Femur (tissue), 1 donor: ENCODE measurements around the gene BCR.
A peak's percentile ranks its signal among the peaks of the same experiment; 100 is the strongest.

Source experiments
- DNase-seq: peaks from one replicate; pipeline ENCODE4 v3.0.0-alpha.2; 2017

The BCR gene

DNA sequence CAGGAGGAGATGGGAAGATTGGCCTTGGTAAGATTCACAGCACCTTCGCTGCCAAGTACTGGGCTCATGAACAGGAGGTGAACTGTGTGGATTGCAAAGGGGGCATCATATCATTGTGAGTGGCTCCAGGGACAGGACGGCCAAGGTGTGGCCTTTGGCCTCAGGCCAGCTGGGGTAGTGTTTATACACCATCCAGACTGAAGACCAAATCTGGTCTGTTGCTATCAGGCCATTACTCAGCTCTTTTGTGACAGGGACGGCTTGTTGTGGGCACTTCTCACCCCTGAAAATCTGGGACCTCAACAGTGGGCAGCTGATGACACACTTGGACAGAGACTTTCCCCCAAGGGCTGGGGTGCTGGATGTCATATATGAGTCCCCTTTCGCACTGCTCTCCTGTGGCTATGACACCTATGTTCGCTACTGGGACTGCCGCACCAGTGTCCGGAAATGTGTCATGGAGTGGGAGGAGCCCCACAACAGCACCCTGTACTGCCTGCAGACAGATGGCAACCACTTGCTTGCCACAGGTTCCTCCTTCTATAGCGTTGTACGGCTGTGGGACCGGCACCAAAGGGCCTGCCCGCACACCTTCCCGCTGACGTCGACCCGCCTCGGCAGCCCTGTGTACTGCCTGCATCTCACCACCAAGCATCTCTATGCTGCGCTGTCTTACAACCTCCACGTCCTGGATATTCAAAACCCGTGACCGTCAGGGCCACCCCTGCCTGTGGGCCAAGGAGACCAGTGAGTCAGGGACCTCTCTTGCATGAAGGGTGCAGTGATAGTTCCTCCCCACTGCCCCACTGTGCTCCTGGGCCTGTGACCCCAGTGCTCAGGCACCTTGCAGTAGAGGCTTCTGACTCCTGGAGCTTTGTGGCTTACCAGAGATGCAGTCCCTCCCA, 83.6 kb downstream of the BCR start:
- DNase-seq: no peak

DNA sequence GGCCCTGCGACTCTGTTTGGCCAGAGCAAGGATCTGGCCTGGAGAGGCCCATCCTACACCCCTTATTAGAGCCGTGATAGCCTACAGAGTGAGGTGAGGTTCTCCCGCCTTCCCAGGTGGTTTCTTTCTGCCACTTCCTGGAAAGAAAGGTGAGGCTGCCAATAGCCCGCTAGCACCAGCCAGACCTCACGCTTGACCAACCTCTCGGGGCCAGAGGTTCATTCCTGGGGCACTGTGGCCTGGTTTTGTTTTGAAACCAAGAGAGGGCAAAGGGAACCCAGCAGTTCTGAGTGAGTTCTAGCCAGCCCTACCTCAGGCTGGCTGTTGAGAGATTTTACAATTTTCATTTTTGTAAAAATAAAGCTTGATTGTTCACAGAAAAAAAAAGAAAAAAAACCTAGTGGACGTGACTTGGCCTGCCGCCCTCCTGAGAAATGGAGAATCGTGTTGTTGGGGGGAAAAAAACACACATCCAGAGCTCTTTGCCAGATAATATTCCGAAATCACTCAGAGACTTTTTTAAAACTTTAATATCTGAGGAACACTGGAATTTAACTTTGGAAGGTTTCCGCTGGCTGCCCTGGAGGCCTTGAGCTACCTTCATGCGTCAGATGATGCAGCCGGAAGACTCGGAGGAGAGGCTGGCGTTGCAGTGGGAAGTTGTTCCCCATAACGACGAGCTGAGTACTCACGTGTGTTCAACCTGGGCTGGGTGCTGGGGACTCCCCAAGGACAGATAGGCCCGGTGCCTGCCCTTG, 84.5 kb downstream of the BCR start:
- peak; percentile 52 for DNase-seq

DNA sequence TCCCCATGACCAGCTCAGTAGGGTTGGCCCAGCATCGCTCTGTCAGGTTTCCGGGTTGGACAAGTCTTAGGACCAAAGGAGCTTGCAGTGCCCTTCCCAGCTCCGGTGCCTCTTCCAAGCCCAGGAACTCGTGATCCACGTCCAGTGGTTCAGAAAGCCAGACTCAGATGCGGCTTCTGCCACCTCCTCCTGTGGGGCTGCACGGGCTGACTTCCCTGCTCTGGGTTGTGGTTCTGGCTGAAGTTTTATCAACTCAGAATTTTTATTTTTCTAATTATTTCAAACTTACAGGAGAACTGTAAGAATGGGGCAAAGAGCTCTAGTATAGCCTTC, 85.0 kb downstream of the BCR start:
- DNase-seq: no peak

DNA sequence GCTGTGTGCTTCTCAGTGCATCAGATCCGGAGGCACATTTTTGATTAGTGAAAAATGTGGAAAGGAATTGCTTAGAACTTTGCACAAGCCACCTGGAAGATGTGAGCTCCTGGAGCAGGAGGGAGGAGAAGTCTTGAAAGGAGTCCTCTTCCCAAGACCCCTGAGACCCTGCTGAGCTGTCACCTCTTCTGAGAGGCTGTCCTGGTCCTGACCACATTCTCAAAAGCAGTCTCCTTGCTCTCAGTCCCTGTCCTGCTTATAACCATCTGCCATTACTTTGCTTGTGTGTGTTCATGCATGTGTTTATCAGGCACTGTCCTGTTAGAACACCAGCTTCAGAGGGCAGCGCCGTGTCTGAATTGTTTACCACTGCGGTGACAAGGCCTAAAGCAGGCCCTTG, 86.5 kb downstream of the BCR start:
- DNase-seq: no peak

DNA sequence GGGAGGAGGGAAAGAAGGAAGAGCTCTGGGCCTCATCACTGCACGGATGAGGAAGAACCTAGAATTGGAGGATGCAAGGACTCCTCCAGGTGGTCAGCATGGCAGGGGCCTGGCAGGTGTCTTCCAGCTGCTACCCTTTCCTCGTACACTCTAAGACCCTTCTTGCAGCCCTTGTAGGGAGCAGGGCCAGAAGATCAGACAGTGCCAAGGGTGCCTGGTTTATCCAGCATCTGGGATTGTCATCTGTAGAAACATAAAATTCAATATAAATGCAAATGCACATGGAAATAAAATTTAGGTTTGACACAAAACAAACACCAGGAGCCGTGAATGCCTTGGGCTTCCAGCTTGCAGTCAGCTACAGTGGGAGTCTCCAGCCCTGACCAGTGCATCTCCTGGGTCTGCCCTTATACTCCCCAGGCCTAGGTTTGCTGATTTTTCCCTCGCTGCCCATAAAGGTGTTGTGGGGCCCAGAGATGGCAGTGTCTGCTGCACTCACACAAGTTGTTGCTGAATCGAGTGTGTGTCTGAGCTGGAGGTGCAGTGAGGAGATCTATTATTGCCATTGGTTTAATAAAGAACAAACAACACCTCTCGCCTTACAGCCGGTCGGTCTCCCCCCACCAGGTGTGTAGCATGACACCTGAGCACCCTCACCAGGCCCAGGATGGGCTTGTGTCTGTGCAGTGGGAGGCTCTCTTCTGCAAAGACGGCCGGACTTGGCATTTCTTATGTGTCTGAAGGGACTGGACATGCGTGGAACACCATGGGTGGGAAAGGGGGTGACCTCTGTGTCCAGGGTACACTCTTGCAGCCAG, 87.1 kb downstream of the BCR start:
- DNase-seq: no peak

DNA sequence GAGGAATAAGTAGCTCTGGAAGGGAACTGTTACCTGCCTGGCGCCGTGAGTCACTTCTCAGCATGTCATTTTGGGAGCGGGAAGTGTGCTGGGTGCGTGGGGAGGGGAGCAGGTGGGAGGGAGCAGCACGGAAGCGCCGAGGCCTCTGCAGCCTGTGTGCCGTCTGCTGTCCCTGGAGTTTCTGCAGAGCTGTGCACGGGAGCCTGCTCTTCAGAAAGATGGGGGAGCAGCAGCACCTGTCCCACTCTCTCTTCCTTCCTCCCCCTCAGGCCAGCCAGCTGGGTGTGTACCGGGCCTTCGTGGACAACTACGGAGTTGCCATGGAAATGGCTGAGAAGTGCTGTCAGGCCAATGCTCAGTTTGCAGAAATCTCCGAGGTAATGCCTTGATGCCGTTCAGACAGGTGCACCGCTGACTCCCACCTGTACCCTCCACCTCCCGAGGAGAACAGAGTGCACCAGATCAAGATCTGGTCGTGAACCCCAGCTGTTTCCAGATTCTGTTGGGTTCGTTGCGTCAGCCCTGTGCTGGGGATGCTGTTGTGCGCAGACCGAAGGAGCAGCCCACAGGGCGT, 87.9 kb downstream of the BCR start:
- DNase-seq: no peak

DNA sequence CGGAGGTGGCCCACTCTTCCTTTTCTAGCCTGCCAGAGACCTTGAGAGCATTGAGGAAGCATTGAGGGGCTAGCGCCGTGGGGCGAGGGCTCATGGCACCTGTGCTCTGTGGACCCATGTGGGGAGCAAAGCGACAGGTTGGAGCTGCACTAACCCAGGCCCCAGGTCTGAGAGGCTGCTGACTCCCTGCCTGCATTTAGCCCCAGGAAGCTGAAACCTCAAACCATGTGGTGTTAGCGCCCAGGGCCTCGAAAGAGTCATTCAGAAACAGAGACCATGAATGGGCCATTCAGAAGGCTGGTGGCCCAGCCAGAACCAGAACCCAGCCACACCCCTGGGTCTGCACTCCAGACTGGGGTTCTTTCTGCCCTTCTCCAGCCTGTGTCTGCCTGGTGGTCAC, 88.6 kb downstream of the BCR start:
- no peak for DNase-seq

DNA sequence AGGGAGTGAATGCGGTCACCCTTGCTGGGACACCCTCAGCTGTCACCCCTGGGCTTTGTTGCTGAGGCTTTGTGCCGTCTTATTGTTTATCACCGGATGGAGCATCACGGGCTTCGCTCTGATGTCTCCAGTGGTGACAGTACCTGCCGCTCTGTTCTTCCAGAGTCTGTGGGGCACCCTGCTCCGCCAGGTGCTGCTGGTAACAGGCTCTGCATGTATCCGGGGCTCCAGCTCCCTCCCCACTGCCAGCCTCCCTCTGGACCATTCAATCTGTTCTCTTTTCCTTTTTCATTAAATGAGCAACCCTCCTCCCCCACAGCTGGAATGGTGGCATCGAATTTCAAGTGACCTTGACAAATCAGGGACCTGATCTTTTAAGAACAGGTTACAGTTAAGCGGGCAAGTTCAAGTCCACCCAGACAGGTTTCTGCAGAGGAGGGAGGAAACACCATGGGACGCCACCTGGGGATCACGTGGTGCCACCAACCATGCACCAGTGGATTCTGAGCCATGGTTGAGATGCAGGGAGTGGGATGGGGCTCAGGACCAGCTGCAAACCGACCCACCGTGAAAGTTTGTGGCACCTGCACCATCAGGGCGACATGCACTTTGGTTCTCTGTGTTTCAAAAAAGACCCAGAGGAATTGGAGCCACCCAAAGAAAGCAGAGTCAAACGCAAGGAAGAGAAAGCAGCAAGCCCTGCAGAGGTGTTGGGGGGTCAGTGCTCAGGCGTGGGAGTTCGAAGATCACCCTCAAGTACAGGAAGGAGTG, 89.3 kb downstream of the BCR start:
- peak; percentile 44 for DNase-seq

DNA sequence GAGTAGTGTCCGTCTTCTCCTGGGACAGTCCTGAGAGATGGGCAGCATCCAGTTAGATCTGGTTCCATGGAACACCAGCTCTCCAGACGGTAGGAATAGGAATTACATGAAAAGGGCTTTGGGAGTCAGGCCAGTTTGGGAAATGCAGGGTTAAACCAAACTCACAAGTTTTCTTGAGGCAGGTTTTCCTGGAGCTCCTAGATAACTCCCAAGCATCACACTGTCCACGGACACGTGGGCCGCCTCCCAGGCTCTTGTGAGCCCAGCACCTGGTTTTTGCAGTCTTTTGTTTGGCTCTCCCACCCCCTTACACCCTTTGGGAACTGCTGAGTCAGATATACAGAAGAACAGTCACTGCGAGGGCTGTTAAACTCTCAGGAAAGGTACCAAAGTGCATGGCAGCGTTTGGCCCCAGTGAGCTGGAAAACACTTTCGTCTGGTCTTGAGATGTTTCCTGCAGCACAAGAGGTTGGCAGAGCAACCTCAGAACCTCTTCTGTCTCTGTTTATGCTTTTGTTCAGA, 90.0 kb downstream of the BCR start:
- no peak for DNase-seq

DNA sequence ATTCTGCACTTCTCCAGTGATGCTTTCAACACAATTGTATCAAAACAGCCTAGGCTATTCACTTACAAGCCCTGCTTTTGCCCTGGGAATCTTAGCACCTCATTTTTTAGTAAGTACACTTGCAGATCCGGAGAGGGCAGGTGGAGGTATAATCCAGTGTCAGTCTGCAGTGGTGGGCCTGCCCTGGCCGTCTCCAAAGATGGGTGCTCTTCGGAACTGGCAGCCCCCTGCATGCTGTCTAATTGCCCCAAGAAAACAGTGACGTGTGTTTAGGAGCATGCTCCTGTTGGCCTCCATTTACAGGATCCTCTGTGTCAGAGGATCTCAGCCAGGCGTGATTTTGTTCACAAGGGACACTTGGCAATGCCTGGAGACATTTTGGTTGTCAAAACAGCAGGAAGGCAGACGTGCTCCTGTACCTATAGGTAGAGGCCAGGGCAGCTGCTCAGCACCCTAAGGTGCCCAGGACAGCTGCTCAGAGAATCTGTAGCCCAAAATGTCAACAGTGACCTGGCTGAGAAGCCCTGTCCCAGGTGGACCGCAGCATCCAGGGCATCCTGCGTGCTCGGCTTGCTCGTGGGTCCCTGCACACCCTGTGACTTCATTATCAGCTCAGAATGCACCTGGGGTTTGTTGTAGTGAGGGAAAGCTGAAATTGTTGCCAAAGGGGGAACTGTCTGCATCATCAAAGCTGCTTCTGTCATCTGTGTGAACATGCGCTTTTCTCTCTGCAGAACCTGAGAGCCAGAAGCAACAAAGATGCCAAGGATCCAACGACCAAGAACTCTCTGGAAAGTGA, 90.7 kb downstream of the BCR start:
- DNase-seq: no peak

DNA sequence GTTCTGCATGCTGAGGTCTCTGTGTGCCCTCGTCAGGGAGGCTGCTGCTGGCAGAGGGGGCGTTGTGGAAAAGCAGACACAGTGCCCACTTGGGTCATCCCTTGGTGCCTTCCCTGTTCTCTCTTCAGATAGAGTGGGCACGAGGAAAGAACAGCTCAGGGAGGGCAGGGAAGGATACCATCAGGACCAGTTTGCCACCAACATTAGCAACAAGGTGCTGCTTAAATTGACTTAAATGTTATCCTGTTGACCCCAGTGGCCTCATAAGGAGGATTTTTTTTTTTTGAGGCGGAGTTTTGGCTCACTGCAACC, 91.2 kb downstream of the BCR start:
- DNase-seq: no peak

DNA sequence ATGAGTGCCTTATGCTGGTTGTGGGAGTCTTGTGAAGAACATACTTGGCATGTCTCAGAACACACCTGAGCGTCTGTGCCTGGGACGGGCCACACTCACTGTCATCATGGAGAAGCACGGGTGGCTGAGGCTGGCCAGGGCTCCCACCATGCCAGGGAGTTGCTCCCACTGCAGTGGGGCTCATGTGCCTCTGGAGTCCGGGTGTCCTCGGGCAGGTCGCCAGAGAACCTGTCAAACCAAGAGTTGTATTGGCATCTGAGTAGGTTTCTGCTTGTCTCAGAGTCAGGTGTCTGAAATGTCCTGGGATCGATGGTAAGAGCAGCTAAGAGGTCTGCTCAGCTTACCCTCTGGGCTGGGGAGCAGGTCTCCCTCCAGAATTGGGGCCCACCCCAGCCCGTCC, 92.1 kb downstream of the BCR start:
- DNase-seq: no peak

DNA sequence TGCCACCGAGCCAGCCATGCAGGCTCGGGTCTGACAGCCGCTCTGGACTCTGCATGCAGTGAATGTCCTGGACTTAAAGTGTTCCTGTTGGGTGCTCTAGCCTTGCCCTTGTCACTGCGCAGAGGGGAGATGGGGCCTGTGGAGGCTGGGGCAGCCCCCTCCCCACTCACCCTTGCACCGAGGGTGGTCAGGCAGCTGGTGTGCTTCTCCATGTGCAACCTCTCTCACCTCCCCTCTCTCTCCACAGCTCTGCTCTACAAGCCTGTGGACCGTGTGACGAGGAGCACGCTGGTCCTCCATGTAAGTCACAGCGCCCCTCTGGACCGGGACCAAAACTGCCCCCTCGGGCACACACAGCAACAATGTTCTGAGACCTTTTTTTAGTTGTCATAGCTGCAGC, 92.5 kb downstream of the BCR start:
- DNase-seq: no peak

DNA sequence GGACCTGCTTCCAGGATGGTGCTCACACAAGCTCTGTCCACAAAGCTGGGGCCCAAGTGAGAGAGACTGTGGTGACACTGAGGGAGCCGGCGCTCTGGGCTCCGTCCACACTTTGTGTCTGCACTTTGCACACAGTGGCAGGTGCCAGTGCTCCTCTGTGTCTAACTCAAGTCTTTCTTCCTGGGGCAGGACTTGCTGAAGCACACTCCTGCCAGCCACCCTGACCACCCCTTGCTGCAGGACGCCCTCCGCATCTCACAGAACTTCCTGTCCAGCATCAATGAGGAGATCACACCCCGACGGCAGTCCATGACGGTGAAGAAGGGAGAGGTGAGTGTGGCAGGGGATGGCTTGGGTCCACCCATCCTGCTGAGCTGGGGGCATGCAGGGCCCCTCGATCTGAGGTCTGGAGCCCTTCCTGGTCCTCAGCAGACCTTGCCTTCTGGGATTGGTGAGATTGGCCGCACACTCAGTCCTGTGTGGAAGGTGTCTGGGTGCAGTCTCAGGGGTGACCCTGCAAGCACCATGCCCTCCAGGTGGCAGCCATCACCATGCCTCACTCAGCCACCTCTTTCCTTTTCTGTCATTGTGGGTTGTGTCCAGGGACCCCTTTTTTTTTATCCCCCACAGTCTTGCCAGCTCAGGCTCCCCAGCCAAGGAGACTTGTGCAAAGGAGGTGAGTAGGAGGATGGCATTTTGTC, 93.3 kb downstream of the BCR start:
- DNase-seq: no peak

DNA sequence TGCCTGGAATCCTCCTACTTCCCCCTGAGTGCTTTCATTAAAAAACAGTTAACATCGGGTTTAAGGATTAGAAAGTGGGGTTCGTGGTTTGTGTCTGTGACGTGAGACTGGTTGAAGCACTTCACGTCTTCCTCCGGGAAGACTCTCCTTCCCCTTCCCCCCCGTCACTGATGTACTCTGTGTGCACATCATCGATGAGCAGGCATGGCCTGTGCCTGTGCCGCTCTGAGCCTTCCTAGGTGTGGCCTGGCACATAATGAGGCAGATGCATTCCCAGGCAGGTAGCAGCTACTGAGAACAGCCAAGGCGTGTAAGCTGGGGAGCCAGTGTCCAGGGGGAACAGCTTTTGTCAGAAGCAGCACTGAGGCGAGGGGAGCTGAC, 93.8 kb downstream of the BCR start:
- DNase-seq: no peak

DNA sequence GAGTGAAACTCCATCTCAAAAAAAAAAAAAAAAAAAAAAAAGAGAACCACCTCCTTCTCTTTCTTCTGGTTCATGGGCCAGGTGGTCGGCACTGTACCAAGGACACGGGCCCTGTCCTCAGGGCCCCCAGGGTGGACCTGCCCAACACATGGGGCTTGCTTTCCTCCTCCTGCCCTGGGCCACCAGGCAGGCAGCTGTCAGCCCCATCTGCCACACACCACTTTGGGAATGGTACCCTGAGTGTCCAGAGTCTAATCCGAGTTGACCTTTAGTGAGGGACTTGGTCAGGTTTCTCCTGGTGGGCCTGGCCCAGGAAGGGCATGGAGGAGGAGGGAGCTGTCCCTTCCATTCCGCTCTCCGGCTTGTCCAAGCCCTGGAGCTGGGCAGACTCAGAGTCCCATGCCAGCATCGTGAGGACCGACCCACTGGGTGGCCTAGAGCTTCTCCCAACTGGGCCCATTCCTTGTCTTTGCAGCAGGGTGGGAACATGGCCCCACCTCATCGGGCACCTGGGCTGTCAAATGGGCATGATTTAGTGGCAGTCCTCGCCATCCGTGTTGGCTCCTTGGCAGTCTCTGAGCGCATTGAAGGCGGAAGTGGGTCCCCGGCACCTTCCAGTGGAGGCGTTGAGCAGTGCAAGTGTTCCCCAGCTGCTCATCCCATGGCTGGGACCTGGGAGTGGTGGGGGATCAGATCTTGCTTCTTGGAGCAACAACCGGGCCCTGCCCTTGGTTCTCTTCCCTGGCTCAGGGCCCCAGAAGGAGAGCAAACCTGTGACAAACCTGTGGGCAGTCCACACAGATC, 94.8 kb downstream of the BCR start:
- DNase-seq: no peak

DNA sequence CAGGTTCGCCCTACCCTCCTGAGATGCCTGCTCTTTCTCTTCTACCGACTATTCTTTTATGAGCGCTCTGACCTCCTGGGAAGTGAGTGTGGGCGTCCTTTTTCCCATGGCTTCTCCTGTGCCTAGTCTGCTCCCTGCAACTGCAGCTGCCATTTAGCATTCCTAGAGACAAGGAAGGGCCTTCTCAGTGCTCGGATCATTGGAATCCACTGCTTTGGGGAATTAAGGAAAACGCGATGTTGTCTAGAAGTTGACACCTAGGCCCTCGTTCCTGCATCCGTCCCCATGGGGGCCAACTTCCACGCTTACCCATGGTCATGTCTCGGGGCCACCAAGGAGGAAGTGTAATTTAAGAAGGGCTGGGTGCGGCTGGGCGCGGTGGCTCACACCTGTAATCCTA, 95.4 kb downstream of the BCR start:
- DNase-seq: no peak

DNA sequence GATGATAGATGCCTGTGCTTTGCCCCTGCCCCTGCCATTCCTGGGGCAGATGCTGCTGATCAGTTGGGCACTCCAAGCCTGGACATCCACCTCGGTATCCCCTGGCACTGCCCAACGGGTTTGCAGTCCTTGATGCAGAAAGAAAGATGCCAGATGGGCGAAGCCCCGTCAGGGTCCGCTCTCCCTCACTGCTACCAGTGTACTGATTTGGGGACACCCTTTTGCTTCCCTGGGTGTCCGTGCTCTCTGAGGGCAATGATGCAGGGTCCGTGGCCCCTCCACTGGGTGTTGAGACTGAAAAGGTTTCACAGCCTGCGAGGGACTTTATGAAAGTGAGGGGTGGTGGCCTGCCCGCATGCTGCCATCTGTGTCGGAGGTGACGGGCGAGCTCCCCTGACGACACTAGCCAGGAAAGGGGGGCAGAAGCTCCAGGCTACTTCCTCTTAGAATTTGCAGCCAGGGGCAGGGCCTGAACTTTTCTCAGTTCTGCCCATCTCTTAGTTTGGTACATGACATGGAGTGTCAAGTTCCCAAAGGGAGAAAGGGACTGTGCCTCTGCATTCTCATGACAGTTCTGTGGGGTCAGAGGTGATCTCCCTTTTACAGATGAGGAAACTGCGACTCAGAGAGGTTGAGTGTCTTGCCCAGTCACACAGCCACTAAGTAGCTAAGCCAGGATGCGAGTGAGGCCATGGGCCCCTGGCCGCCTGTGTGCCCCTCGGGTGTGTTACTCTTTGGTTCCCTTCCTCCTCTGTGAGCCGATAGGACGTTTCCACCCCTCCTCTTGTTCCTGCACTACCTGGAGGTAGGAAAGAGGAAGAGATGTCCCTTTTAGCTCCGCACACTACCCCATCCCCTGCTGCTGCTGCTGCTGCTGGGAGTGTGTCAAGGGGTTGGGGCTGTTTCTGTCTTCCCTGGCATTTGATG, 96.6 kb downstream of the BCR start:
- DNase-seq: no peak
